Ishikawa (cell line): Measurements from ENCODE around the gene PRPF40B.

Experiments used
- CEBPB ChIP-seq: IDR thresholded peaks from 2 replicates; pipeline ENCODE4 v1.6.1; 2012
- CREB1 ChIP-seq: IDR thresholded peaks from 2 replicates; pipeline ENCODE4 v1.6.1; 2012; ENCODE audit warnings: low read depth
- EP300 ChIP-seq: IDR thresholded peaks from 2 replicates; pipeline ENCODE4 v1.6.1; 2012; ENCODE audit warnings: borderline replicate concordance
- FOXM1 ChIP-seq: IDR thresholded peaks from 2 replicates; pipeline ENCODE4 v1.6.1; 2012; ENCODE audit warnings: low read depth, borderline replicate concordance
- RAD21 ChIP-seq: IDR thresholded peaks from 2 replicates; pipeline ENCODE4 v1.6.1; 2012; ENCODE audit warnings: low read depth
- TAF1 ChIP-seq: IDR thresholded peaks from 2 replicates; pipeline ENCODE4 v1.6.1; 2012; ENCODE audit warnings: low read depth, mild to moderate bottlenecking
- TCF12 ChIP-seq: IDR thresholded peaks from 2 replicates; pipeline ENCODE4 v1.6.1; 2012; ENCODE audit warnings: low read depth
- YY1 ChIP-seq: IDR thresholded peaks from 2 replicates; pipeline ENCODE4 v1.6.1; 2012; ENCODE audit warnings: low read depth
- ZBTB7A ChIP-seq: IDR thresholded peaks from 2 replicates; pipeline ENCODE4 v1.6.1; 2012; ENCODE audit warnings: low read depth
- TF ChIP-seq, protein P1 (sequence below): IDR thresholded peaks from 2 replicates; pipeline ENCODE4 v1.6.1; 2012; ENCODE audit warnings: low read depth, mild to moderate bottlenecking
- TF ChIP-seq, protein P2 (sequence below): IDR thresholded peaks from 2 replicates; pipeline ENCODE4 v1.6.1; 2012
- TF ChIP-seq, protein P3 (sequence below): IDR thresholded peaks from 2 replicates; pipeline ENCODE4 v1.6.1; 2012

DNA sequence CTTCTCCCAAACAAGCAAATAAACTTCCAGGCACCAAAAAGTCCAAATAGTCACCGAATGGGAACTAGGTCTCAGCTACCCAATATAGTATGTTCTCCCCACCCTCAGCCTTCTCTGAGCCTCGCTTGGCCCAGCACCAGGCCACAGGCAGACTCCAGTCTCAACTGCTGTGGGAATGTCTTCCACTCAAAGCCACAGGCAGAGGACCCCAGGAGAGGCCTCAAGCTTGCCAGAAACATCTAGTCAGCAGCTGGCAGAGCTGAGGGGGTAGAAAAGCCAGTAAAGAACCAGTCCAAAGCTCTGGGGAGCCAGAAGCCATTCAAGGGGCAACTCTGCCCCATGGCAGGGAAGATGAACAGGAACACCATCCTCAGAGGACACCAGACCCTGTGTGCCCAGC is 42.0 kb downstream of the PRPF40B start:
- no peak for TF ChIP-seq ZBTB7A
- TF ChIP-seq CREB1 = no peak
- no peak for TF ChIP-seq EP300
- no peak for TF ChIP-seq YY1
- TF ChIP-seq FOXM1 = no peak
- TF ChIP-seq CEBPB = no peak
- TF ChIP-seq, protein P1, sequence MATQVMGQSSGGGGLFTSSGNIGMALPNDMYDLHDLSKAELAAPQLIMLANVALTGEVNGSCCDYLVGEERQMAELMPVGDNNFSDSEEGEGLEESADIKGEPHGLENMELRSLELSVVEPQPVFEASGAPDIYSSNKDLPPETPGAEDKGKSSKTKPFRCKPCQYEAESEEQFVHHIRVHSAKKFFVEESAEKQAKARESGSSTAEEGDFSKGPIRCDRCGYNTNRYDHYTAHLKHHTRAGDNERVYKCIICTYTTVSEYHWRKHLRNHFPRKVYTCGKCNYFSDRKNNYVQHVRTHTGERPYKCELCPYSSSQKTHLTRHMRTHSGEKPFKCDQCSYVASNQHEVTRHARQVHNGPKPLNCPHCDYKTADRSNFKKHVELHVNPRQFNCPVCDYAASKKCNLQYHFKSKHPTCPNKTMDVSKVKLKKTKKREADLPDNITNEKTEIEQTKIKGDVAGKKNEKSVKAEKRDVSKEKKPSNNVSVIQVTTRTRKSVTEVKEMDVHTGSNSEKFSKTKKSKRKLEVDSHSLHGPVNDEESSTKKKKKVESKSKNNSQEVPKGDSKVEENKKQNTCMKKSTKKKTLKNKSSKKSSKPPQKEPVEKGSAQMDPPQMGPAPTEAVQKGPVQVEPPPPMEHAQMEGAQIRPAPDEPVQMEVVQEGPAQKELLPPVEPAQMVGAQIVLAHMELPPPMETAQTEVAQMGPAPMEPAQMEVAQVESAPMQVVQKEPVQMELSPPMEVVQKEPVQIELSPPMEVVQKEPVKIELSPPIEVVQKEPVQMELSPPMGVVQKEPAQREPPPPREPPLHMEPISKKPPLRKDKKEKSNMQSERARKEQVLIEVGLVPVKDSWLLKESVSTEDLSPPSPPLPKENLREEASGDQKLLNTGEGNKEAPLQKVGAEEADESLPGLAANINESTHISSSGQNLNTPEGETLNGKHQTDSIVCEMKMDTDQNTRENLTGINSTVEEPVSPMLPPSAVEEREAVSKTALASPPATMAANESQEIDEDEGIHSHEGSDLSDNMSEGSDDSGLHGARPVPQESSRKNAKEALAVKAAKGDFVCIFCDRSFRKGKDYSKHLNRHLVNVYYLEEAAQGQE = no peak
- TF ChIP-seq TAF1 = no peak
- no peak for TF ChIP-seq RAD21
- no peak for TF ChIP-seq TCF12
- TF ChIP-seq, protein P2, sequence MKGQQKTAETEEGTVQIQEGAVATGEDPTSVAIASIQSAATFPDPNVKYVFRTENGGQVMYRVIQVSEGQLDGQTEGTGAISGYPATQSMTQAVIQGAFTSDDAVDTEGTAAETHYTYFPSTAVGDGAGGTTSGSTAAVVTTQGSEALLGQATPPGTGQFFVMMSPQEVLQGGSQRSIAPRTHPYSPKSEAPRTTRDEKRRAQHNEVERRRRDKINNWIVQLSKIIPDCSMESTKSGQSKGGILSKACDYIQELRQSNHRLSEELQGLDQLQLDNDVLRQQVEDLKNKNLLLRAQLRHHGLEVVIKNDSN = no peak
- TF ChIP-seq, protein P3, sequence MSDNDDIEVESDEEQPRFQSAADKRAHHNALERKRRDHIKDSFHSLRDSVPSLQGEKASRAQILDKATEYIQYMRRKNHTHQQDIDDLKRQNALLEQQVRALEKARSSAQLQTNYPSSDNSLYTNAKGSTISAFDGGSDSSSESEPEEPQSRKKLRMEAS = no peak
